ENCODE results near the gene TTLL4. TPM values are rescaled to one million over a fixed set of nuclear protein-coding genes. Genes with fewer than 3 reads are reported as not detected.
"Not testable (repeated sequence)": the region's sequence is repeated elsewhere in the genome, so short reads cannot be mapped to it uniquely, and the experiment has no call there.

The TTLL4 gene
- total and polyA plus RNA-seq, 5 donors from 2014 or later, result 4.1 to 19.0 (median 4.8) TPM

GRCh38 chr2:218679119-218679518, 31.5 kb upstream of the TTLL4 start:
- H3K36me3 Mint-ChIP-seq, result peaks cover 10% of the 10 kb centered on the region
- H3K4me3 Mint-ChIP-seq, result peak overlapping the region in 2 of 4 donors; percentile 3 to 14
- H3K9me3 Mint-ChIP-seq, result no peaks in the 10 kb centered on the region
- H3K27me3 Mint-ChIP-seq, result no peaks in the 10 kb centered on the region
- no peaks in the 10 kb centered on the region for H3K4me1 ChIP-seq (ENCODE audit: control insufficient read depth, insufficient read depth, low read length, poor library complexity, severe bottlenecking)
- no peaks in the 10 kb centered on the region for H3K4me1 Mint-ChIP-seq
- H3K27ac ChIP-seq (ENCODE audit: insufficient read depth, low read length, poor library complexity, severe bottlenecking), result no peak overlapping the region
- H3K36me3 ChIP-seq (ENCODE audit: control insufficient read depth, insufficient read depth, low read length), result no peaks in the 10 kb centered on the region
- no peaks in the 10 kb centered on the region for H3K27me3 ChIP-seq (ENCODE audit: control insufficient read depth, insufficient read depth, low read length)
- H3K27ac Mint-ChIP-seq, result no peak overlapping the region
- ATAC-seq (ENCODE audit: low read depth in 2 of 2) (no peak), DNase-seq (no peak)
- no peaks in the 10 kb centered on the region for H3K9me3 ChIP-seq (ENCODE audit: control insufficient read depth in 2 of 2, low read length in 2 of 2)
- H3K4me3 ChIP-seq (ENCODE audit: low read depth, low read length), result no peak overlapping the region

- DNase-seq (no peak), ATAC-seq (ENCODE audit: low read depth in 2 of 2) (no peak)
- peaks cover 10% of the 10 kb centered on the region for H3K36me3 Mint-ChIP-seq
- no peaks in the 10 kb centered on the region for H3K4me1 Mint-ChIP-seq
- Histone ChIP-seq H3K27ac (ENCODE audit: insufficient read depth, low read length, poor library complexity, severe bottlenecking) (no peak overlapping the region), H3K4me3 (ENCODE audit: low read depth, low read length) (no peak overlapping the region), H3K27me3 (ENCODE audit: control insufficient read depth, insufficient read depth, low read length) (no peaks in the 10 kb centered on the region), H3K36me3 (ENCODE audit: control insufficient read depth, insufficient read depth, low read length) (no peaks in the 10 kb centered on the region), H3K9me3 (ENCODE audit: control insufficient read depth in 2 of 2, low read length in 2 of 2) (no peaks in the 10 kb centered on the region), H3K4me1 (ENCODE audit: control insufficient read depth, insufficient read depth, low read length, poor library complexity, severe bottlenecking) (no peaks in the 10 kb centered on the region)
- no peak overlapping the region for H3K27ac Mint-ChIP-seq
- H3K9me3 Mint-ChIP-seq, result no peaks in the 10 kb centered on the region
- H3K27me3 Mint-ChIP-seq, result no peaks in the 10 kb centered on the region
- H3K4me3 Mint-ChIP-seq, result no peak overlapping the region
These were observed 30.6 kb upstream of the TTLL4 start for GRCh38 chr2:218680061-218680460.

DNA sequence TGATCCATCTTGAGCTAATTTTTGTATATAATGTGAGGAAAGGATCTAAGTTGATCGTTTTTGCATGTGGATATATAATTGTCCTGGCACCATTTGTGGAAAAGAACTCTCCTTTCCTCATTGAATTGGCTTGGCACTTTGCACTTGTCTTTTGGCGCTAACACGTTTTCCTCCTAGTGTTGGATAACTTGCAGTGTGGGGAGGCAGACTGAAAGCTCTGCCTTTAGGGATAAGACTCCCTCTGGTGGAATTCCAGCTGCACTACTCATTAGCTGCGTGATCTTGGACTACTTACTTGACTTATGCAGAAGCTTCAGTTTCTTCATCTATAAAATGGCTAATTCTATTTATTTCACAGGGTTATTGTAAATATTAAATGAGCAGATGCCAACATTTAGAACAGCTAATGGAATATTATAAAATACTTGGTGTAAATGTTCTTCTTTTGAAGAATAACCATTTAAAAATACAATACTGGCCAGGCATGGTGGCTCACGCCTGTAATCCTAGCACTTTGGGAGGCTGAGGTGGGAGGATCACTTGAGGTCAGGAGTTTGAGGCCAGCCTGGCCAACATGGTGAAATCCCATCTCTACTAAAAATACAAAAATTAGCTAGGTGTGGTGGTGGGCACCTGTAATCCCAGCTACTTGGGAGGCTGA, 23.1 kb upstream of the TTLL4 start:
- H3K4me1 ChIP-seq (ENCODE audit: control insufficient read depth, insufficient read depth, low read length, poor library complexity, severe bottlenecking); H3K27me3 Mint-ChIP-seq; H3K4me3 ChIP-seq (ENCODE audit: low read depth, low read length); H3K4me3 Mint-ChIP-seq; H3K36me3 ChIP-seq (ENCODE audit: control insufficient read depth, insufficient read depth, low read length); H3K9me3 ChIP-seq (ENCODE audit: control insufficient read depth in 2 of 2, low read length in 2 of 2); H3K4me1 Mint-ChIP-seq; H3K27ac ChIP-seq (ENCODE audit: insufficient read depth, low read length, poor library complexity, severe bottlenecking); H3K9me3 Mint-ChIP-seq; H3K27me3 ChIP-seq (ENCODE audit: control insufficient read depth, insufficient read depth, low read length); H3K27ac Mint-ChIP-seq: not testable (repeated sequence)
- ATAC-seq (ENCODE audit: low read depth in 2 of 2), result peak; percentile 64 to 71
- peak; percentile 6 to 62 (median 30) for DNase-seq
- H3K36me3 Mint-ChIP-seq, result peaks cover 30% of the 10 kb centered on the region

DNA sequence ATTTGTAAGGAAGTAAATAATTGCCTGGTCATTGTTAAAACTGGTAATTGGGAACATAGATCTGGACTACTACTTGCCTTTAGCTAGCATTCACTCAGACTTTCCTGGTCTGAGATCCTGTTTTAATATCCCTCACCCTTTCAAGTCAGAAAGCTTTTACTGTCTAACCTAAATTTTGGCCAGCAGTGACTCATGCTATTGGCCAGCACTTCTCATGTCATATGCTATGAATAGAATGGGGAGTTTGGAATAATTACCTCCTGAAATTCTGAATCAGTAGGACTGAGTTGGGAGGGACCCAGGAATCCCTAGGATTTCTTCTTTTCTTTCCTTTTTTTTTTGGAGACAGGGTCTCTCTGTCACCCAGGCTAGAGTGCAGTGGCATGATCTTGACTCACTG, 19.4 kb upstream of the TTLL4 start:
- no peaks in the 10 kb centered on the region for H3K4me1 ChIP-seq (ENCODE audit: control insufficient read depth, insufficient read depth, low read length, poor library complexity, severe bottlenecking)
- Mint-ChIP-seq H3K4me1 (no peaks in the 10 kb centered on the region), H3K36me3 (peaks cover 42% of the 10 kb centered on the region), H3K4me3 (no peak overlapping the region), H3K9me3 (peaks cover 0 to 2% (median 0%) of the 10 kb centered on the region in 7 donors), H3K27me3 (no peaks in the 10 kb centered on the region), H3K27ac (no peak overlapping the region)
- no peaks in the 10 kb centered on the region for H3K9me3 ChIP-seq (ENCODE audit: control insufficient read depth in 2 of 2, low read length in 2 of 2)
- no peaks in the 10 kb centered on the region for H3K27me3 ChIP-seq (ENCODE audit: control insufficient read depth, insufficient read depth, low read length)
- ATAC-seq (ENCODE audit: low read depth in 2 of 2) (no peak), DNase-seq (no peak)
- H3K27ac ChIP-seq (ENCODE audit: insufficient read depth, low read length, poor library complexity, severe bottlenecking), result no peak overlapping the region
- no peak overlapping the region for H3K4me3 ChIP-seq (ENCODE audit: low read depth, low read length)
- peaks cover 3% of the 10 kb centered on the region for H3K36me3 ChIP-seq (ENCODE audit: control insufficient read depth, insufficient read depth, low read length)

DNA sequence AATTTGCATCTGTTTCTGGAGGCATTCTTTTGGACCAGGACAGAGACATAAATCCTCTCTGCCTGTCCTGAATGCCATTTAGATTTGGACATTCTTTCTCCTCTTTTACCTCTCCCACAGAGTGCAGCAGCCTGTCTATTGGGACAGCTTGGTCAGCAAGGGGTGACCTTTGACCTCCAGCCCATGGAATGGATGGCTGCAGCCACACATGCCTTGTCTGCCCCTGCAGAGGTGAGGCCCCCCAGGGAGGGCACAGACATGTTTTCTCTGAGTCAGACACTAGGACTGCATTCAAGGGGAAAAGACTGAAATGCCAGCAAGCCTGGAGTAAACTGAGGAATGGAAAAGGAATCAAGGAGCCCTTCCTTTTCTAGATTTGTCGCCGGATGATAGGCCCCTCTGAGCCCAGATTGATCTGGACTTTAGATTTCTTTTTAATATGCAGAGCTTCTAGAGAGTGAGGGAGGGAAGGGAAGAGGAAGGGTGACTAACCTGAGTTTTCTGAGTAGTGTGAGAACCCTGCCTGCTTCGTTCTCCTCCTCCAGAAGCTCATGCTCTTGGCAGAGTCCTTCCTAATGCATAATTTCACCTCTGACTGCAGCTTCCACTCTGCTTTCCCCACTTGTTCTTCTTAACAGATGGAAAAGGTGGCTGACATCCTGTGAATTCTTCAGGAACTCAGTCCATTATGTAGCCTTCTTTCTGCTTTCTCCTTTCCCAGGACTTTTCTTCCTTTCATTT, 16.1 kb upstream of the TTLL4 start:
- H3K9me3 Mint-ChIP-seq, result peaks cover 0 to 4% (median 0%) of the 10 kb centered on the region in 7 donors
- H3K27me3 Mint-ChIP-seq, result no peaks in the 10 kb centered on the region

DNA sequence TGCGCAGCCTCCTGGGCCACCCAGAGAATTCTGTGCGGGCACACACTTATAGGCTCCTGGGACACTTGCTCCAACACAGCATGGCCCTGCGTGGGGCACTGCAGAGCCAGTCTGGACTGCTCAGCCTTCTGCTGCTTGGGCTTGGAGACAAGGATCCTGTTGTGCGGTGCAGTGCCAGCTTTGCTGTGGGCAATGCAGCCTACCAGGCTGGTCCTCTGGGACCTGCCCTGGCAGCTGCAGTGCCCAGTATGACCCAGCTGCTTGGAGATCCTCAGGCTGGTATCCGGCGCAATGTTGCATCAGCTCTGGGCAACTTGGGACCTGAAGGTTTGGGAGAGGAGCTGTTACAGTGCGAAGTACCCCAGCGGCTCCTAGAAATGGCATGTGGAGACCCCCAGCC, 11.8 kb upstream of the TTLL4 start:
- DNase-seq (no peak), ATAC-seq (ENCODE audit: low read depth in 2 of 2) (no peak)
- H3K9me3 ChIP-seq (ENCODE audit: control insufficient read depth in 2 of 2, low read length in 2 of 2), result no peaks in the 10 kb centered on the region
- H3K36me3 ChIP-seq (ENCODE audit: control insufficient read depth, insufficient read depth, low read length), result no peaks in the 10 kb centered on the region
- Mint-ChIP-seq H3K9me3 (peaks cover 0 to 2% (median 0%) of the 10 kb centered on the region in 7 donors), H3K27me3 (peaks cover 6% of the 10 kb centered on the region), H3K4me1 (no peaks in the 10 kb centered on the region), H3K4me3 (no peak overlapping the region), H3K27ac (no peak overlapping the region), H3K36me3 (peaks cover 18% of the 10 kb centered on the region)
- no peaks in the 10 kb centered on the region for H3K27me3 ChIP-seq (ENCODE audit: control insufficient read depth, insufficient read depth, low read length)
- no peak overlapping the region for H3K27ac ChIP-seq (ENCODE audit: insufficient read depth, low read length, poor library complexity, severe bottlenecking)
- no peaks in the 10 kb centered on the region for H3K4me1 ChIP-seq (ENCODE audit: control insufficient read depth, insufficient read depth, low read length, poor library complexity, severe bottlenecking)
- no peak overlapping the region for H3K4me3 ChIP-seq (ENCODE audit: low read depth, low read length)

More for the DNA sequence above, 16.1 kb upstream of the TTLL4 start:
- DNase-seq, result no peak
- peak overlapping the region in 2 of 3 donors; percentile 38 to 44 for H3K27ac Mint-ChIP-seq
- Histone ChIP-seq H3K4me3 (ENCODE audit: low read depth, low read length) (no peak overlapping the region), H3K9me3 (ENCODE audit: control insufficient read depth in 2 of 2, low read length in 2 of 2) (no peaks in the 10 kb centered on the region), H3K27ac (ENCODE audit: insufficient read depth, low read length, poor library complexity, severe bottlenecking) (no peak overlapping the region), H3K27me3 (ENCODE audit: control insufficient read depth, insufficient read depth, low read length) (no peaks in the 10 kb centered on the region), H3K36me3 (ENCODE audit: control insufficient read depth, insufficient read depth, low read length) (peaks cover 3% of the 10 kb centered on the region), H3K4me1 (ENCODE audit: control insufficient read depth, insufficient read depth, low read length, poor library complexity, severe bottlenecking) (no peaks in the 10 kb centered on the region)
- H3K36me3 Mint-ChIP-seq, result peaks cover 42% of the 10 kb centered on the region
- no peak for ATAC-seq (ENCODE audit: low read depth in 2 of 2)
- H3K4me1 Mint-ChIP-seq, result no peaks in the 10 kb centered on the region
- no peak overlapping the region for H3K4me3 Mint-ChIP-seq

- H3K27me3 ChIP-seq (ENCODE audit: control insufficient read depth, insufficient read depth, low read length), result no peaks in the 10 kb centered on the region
- Mint-ChIP-seq H3K4me1 (no peaks in the 10 kb centered on the region), H3K27ac (no peak overlapping the region), H3K36me3 (peaks cover 13% of the 10 kb centered on the region), H3K4me3 (peak overlapping the region in 1 of 4 donors; percentile 61), H3K9me3 (peaks cover 0 to 2% (median 0%) of the 10 kb centered on the region in 7 donors), H3K27me3 (peaks cover 7% of the 10 kb centered on the region)
- ATAC-seq (ENCODE audit: low read depth in 2 of 2), result no peak
- H3K4me3 ChIP-seq (ENCODE audit: low read depth, low read length), result no peak overlapping the region
- no peak overlapping the region for H3K27ac ChIP-seq (ENCODE audit: insufficient read depth, low read length, poor library complexity, severe bottlenecking)
- H3K36me3 ChIP-seq (ENCODE audit: control insufficient read depth, insufficient read depth, low read length), result no peaks in the 10 kb centered on the region
- DNase-seq, result no peak
- no peaks in the 10 kb centered on the region for H3K4me1 ChIP-seq (ENCODE audit: control insufficient read depth, insufficient read depth, low read length, poor library complexity, severe bottlenecking)
- no peaks in the 10 kb centered on the region for H3K9me3 ChIP-seq (ENCODE audit: control insufficient read depth in 2 of 2, low read length in 2 of 2)
These were observed 8.8 kb upstream of the TTLL4 start for GRCh38 chr2:218701806-218702205.

DNA sequence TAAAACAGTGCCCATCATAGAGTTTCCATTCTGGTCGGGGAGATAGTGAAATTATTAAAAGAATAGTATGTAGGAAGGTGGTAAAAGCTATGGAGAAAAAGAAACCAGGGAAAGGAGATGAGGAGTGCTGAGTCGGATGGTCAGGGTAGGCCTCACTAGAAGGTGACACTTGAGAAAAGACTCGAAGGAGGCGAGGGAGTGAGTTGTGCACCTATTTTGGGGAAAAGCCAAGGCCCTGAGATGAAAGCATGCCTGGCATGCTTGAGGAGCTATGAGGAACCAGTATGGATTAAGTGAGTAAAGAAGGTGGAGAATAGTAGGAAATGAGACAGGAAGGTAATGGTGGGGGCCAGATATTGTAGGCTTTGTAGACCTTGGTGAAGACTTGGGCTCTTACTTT, 7.3 kb upstream of the TTLL4 start:
- peaks cover 0 to 2% (median 0%) of the 10 kb centered on the region in 7 donors for H3K9me3 Mint-ChIP-seq
- no peak overlapping the region for H3K4me3 Mint-ChIP-seq
- H3K36me3 Mint-ChIP-seq, result peaks cover 7% of the 10 kb centered on the region
- Histone ChIP-seq H3K4me1 (ENCODE audit: control insufficient read depth, insufficient read depth, low read length, poor library complexity, severe bottlenecking) (no peaks in the 10 kb centered on the region), H3K4me3 (ENCODE audit: low read depth, low read length) (no peak overlapping the region), H3K27ac (ENCODE audit: insufficient read depth, low read length, poor library complexity, severe bottlenecking) (no peak overlapping the region), H3K27me3 (ENCODE audit: control insufficient read depth, insufficient read depth, low read length) (no peaks in the 10 kb centered on the region), H3K36me3 (ENCODE audit: control insufficient read depth, insufficient read depth, low read length) (no peaks in the 10 kb centered on the region), H3K9me3 (ENCODE audit: control insufficient read depth in 2 of 2, low read length in 2 of 2) (no peaks in the 10 kb centered on the region)
- no peak for DNase-seq
- H3K4me1 Mint-ChIP-seq, result no peaks in the 10 kb centered on the region
- H3K27me3 Mint-ChIP-seq, result peaks cover 7% of the 10 kb centered on the region
- H3K27ac Mint-ChIP-seq, result no peak overlapping the region
- no peak for ATAC-seq (ENCODE audit: low read depth in 2 of 2)
